HL-60 (cell line): ENCODE data around the gene RUNX3.

Experiments
- POLR2AphosphoS5 ChIP-seq: IDR thresholded peaks from 2 replicates; pipeline ENCODE4 v1.6.1; 2012; ENCODE audit warnings: low read depth
- SPI1 ChIP-seq: IDR thresholded peaks from 2 replicates; pipeline ENCODE4 v1.6.1; 2012; ENCODE audit warnings: low read depth, mild to moderate bottlenecking, borderline replicate concordance
- TF ChIP-seq, protein P1 (sequence below): IDR thresholded peaks from one replicate; pipeline ENCODE4 v1.5.1; 2011; ENCODE audit warnings: low read length, control low read depth, inconsistent platforms; ENCODE audit not compliant: insufficient read depth

DNA sequence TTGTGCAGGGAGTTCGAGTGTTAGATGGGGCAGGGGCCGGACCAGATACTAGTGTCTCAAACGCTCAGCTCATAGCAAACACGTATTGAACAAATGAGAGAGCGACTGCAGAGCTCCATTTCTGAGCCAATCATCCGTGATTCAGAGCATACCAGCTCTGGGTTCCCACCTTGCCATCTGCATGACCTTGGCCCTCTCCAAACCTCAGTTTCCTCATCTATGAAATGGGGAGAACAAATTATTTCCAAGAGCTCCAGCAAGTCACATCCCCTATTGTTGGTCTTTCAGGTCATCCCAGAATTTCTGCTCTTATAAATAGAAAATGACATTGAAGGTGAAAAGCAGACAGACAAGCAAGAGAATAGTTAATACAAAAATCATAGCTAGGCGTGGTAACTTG is 10.2 kb upstream of the RUNX3 start:
- TF ChIP-seq, protein P1, sequence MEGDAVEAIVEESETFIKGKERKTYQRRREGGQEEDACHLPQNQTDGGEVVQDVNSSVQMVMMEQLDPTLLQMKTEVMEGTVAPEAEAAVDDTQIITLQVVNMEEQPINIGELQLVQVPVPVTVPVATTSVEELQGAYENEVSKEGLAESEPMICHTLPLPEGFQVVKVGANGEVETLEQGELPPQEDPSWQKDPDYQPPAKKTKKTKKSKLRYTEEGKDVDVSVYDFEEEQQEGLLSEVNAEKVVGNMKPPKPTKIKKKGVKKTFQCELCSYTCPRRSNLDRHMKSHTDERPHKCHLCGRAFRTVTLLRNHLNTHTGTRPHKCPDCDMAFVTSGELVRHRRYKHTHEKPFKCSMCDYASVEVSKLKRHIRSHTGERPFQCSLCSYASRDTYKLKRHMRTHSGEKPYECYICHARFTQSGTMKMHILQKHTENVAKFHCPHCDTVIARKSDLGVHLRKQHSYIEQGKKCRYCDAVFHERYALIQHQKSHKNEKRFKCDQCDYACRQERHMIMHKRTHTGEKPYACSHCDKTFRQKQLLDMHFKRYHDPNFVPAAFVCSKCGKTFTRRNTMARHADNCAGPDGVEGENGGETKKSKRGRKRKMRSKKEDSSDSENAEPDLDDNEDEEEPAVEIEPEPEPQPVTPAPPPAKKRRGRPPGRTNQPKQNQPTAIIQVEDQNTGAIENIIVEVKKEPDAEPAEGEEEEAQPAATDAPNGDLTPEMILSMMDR = no peak
- TF ChIP-seq SPI1 (no peak), POLR2AphosphoS5 (no peak)
